HG02571 (cell line): Measurements from ENCODE around the gene ZBTB3.
"Not testable (repeated sequence)": the region's sequence is repeated elsewhere in the genome, so short reads cannot be mapped to it uniquely, and the experiment has no call there.

Experiments
- ATAC-seq: cut with Tn5 transposase; IDR thresholded peaks from one replicate; pipeline ENCODE4 v1.9.1; 2021; ENCODE audit warnings: mild to moderate bottlenecking, moderate library complexity; ENCODE audit not compliant: unreplicated experiment

Gene ZBTB3

GRCh38 chr11:62757846-62758788 lies 4.2 kb upstream of the ZBTB3 start:
- no peak for ATAC-seq

DNA sequence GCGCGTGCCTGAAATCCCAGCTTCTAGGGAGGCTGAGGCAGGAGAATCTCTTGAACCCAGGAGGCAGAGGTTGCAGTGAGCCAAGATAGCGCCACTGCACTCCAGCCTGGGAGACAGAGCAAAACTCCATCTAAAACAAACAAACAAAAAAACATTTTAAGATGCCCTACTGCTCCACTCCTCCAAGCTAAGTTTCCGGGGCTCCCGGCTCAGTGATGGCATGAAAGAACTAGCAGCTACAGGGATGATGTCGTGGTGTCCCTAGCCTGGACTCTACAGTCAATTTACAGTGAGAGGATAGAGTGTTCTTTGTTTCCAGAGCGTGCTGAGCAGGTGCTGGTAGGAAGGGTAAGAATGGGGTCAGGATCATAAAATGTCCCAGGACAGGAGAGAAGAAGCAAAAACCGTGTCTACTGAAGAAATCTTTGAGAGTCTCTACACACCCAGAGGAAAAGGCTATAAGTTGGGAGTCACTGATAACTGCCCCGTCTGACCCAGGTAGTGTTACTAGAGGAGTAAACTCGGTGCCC lies 1.2 kb upstream of the ZBTB3 start:
- no peak for ATAC-seq

GRCh38 chr11:62752994-62753735 lies 795 bp downstream of the ZBTB3 start:
- no peak for ATAC-seq

- no peak for ATAC-seq
Measured at GRCh38 chr11:62752177-62752785, 1.7 kb downstream of the ZBTB3 start.

- not testable (repeated sequence) for ATAC-seq
Measured at GRCh38 chr11:62749931-62750330, 4.0 kb downstream of the ZBTB3 start.

GRCh38 chr11:62747475-62748160 lies 6.3 kb downstream of the ZBTB3 start:
- no peak for ATAC-seq

GRCh38 chr11:62737196-62737595 lies 16.8 kb downstream of the ZBTB3 start:
- ATAC-seq, result no peak

- no peak for ATAC-seq
Measured at GRCh38 chr11:62732830-62733229, 21.1 kb downstream of the ZBTB3 start.

DNA sequence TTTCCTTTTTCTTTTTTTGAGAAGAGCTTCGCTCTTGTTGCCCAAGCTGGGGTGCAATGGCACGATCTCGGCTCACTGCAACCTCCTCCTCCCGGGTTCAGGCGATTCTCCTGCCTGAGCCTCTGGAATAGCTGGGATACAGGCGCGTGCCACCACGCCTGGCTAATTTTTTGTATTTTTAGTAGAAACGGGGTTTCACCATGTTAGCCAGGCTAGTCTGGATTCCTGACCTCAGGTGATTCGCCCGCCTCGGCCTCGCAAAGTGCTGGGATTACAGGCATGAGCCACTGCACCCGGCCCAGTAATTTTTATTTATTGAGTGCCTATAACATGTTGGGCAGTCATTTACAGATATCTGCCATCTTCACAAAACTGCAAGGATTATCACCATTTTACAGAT lies 23.9 kb downstream of the ZBTB3 start:
- not testable (repeated sequence) for ATAC-seq

GRCh38 chr11:62728171-62728988 lies 25.6 kb downstream of the ZBTB3 start, which contains the start of gene TTC9C:
TSS of gene TTC9C (plus strand) at chr11:62728486. CDS start at chr11:62728849, 363 bp downstream.
- ATAC-seq, result no peak

DNA sequence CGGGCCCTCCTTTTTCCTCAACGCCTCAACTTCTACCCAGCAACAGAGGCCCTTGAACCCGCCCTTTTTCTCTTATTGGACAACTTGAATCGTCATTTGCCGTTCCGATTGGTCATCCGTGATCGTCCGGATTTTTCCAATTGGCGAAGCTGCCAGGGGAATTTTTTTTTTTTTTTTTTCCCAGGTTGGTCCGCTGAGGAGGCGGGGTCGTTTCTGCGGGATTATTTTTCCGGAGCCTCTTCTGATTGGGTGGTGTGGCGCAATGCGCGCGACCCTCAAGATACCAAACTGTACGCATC lies 26.1 kb downstream of the ZBTB3 start:
- ATAC-seq, result peak; percentile 51

GRCh38 chr11:62727165-62727871 lies 26.6 kb downstream of the ZBTB3 start, which contains the start of gene HNRNPUL2:
TSS of gene HNRNPUL2 (minus strand) at chr11:62727457. CDS start at chr11:62727156, 301 bp downstream.
- peak; percentile 81 for ATAC-seq

DNA sequence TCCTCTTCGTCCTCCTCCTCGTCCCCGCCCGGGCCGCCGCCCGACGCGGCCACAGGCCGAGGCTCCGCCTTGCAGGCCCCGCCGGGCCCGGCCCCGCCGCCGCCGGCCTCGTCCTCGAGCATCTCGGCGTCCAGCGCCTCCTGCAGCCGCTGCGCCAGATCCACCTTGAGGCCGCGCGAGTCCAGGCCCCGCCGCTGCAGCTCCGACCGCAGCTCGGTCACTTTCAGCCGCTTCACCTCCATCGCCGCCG lies 27.1 kb downstream of the ZBTB3 start:
- peak; percentile 5 for ATAC-seq

- no peak for ATAC-seq
Measured at GRCh38 chr11:62726156-62726914, 27.6 kb downstream of the ZBTB3 start.

- no peak for ATAC-seq
Measured at GRCh38 chr11:62725646-62726045, 28.3 kb downstream of the ZBTB3 start.

DNA sequence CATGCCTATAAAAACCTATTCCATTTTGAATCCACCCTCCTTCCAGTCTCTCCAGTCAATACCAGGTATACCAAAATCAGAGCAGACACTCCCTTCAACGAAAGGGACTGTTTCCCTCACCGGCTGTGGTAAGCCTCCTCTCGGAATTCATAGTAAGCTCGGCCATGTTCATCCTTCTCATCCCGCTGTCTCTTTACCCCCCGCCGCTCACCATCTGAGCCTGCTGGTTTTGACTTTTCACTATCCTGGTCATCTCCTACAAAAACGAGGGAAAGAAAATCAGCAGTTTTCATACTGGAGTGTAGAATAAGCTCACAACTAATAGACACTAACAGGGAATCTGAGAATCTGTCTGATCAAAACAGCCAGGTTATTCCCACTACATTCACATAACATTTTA lies 29.8 kb downstream of the ZBTB3 start:
- no peak for ATAC-seq

DNA sequence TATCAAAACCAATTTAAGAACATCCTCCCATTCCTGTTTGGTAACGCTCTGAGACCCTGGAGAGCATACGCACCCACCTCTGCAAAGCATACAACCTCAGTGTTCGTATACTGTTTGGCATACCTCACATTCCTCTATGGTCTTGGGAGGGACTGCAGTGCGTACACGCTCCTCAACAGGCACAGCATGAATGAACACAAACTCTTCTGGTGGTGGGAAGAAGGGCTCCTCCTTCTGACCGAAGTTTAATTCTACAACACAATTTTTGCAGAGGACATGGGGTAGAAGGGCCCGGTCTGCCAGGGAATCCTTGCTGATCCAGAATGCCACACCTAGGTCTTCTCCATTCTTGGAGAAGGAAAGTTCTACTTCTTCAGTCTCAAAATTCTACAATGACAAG lies 32.0 kb downstream of the ZBTB3 start:
- no peak for ATAC-seq

- no peak for ATAC-seq
Measured at GRCh38 chr11:62719302-62719978, 34.5 kb downstream of the ZBTB3 start.
